ENCODE measurements around the gene LRRK2.

DNA sequence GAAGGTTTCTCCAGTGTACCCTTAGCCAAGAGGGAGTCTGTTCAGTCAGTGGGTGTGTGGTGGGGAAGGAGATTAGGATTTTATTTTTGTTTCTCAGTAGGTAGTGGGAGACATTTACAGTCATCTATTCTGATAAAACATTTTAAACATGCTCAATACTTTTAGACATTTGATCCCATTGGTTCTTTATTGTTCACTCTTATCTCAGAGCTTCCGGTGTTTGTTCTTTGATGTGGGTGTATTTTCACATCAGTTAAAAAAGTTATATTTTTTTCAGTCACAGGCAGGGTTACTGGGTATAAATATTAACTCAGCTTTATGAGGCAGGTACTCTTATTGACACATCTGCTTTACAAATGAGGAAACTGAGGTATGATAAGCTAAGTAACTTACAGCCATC is 43.3 kb upstream of the LRRK2 start:
- TF ChIP-seq POLR2A (IDR thresholded peaks at IDR 0.05; ENCODE audit: low read depth, low read length), result no peak
- TF ChIP-seq TCF12 (IDR thresholded peaks at IDR 0.05; ENCODE audit: low read depth, low read length), result no peak
- TF ChIP-seq POLR2AphosphoS5 (IDR thresholded peaks at IDR 0.05; ENCODE audit: low read length), result no peak
